ENCODE data around the gene CHIC2. TPM values are rescaled to one million over a fixed set of nuclear protein-coding genes. Genes with fewer than 3 reads are reported as not detected.

Gene CHIC2
- polyA plus RNA-seq, 4 donors = 12.5 to 26.2 (median 19.8) TPM

GRCh38 chr4:54096295-54096962 is 32.0 kb upstream of the CHIC2 start:
- peaks cover 8 to 100% (median 47%) of the 10 kb centered on the region in 3 donors for H3K27me3 ChIP-seq (ENCODE audit: control insufficient read depth in 3 of 3, insufficient read depth in 3 of 3, low read length in 3 of 3)
- H3K36me3 ChIP-seq (ENCODE audit: control insufficient read depth in 3 of 3, insufficient read depth in 2 of 3, low read depth in 1 of 3, low read length in 3 of 3) = no peaks in the 10 kb centered on the region
- DNase-seq (no peak), FAIRE-seq (no peak)
- no peaks in the 10 kb centered on the region for H3K9me3 ChIP-seq (ENCODE audit: control insufficient read depth in 2 of 2, insufficient read depth in 1 of 2, low read depth in 1 of 2, low read length in 1 of 2)
- WGBS, 3 donors = 17 to 31% (median 31%) methylated on average over 13 of the region's 13 CpGs
- H3K4me1 ChIP-seq (ENCODE audit: control insufficient read depth in 3 of 3, insufficient read depth in 2 of 3, low read depth in 1 of 3, low read length in 2 of 3) = peaks cover 2 to 33% (median 3%) of the 10 kb centered on the region in 3 donors
- no peak overlapping the region for H3K4me3 ChIP-seq (ENCODE audit: low read depth in 1 of 3, low read length in 3 of 3)
- no peak overlapping the region for H3K27ac ChIP-seq (ENCODE audit: low read depth in 1 of 3, low read length in 2 of 3)

GRCh38 chr4:54095110-54095825 is 30.9 kb upstream of the CHIC2 start:
- Histone ChIP-seq H3K27ac (ENCODE audit: low read depth in 1 of 3, low read length in 2 of 3) (no peak overlapping the region), H3K27me3 (ENCODE audit: control insufficient read depth in 3 of 3, insufficient read depth in 3 of 3, low read length in 3 of 3) (peaks cover under 1 to 97% (median 40%) of the 10 kb centered on the region in 3 donors), H3K9me3 (ENCODE audit: control insufficient read depth in 2 of 2, insufficient read depth in 1 of 2, low read depth in 1 of 2, low read length in 1 of 2) (no peaks in the 10 kb centered on the region), H3K36me3 (ENCODE audit: control insufficient read depth in 3 of 3, insufficient read depth in 2 of 3, low read depth in 1 of 3, low read length in 3 of 3) (no peaks in the 10 kb centered on the region), H3K4me1 (ENCODE audit: control insufficient read depth in 3 of 3, insufficient read depth in 2 of 3, low read depth in 1 of 3, low read length in 2 of 3) (peaks cover 2 to 36% (median 3%) of the 10 kb centered on the region in 3 donors), H3K4me3 (ENCODE audit: low read depth in 1 of 3, low read length in 3 of 3) (no peak overlapping the region)
- FAIRE-seq = no peak
- no peak for DNase-seq
- WGBS, 3 donors = 14 to 29% (median 21%) methylated on average over 19 of the region's 19 CpGs

DNA sequence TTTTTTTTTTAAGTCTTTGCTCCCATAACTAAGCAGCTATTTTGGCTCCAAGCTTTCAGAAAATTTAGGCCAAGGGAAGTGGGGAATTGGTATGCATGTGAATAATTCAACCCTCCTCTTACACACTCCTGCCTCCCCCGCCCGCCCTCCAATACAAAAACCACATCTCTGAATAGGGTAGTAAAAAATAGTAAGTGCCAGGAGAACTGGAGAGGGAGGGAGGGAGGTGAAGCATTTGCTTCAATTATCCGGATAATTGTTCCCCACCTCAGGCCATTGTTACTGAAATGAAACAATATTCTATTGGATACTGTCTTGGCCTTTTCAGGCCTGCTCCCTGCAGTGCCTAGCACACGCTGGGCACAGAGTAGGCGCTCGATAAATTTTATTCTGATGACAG is 30.0 kb upstream of the CHIC2 start:
- DNase-seq = no peak
- peaks cover 2 to 30% (median 3%) of the 10 kb centered on the region in 3 donors for H3K4me1 ChIP-seq (ENCODE audit: control insufficient read depth in 3 of 3, insufficient read depth in 2 of 3, low read depth in 1 of 3, low read length in 2 of 3)
- WGBS, 3 donors = 50 to 63% (median 55%) methylated on average over 6 of the region's 6 CpGs
- H3K4me3 ChIP-seq (ENCODE audit: low read depth in 1 of 3, low read length in 3 of 3) = no peak overlapping the region
- no peaks in the 10 kb centered on the region for H3K9me3 ChIP-seq (ENCODE audit: control insufficient read depth in 2 of 2, insufficient read depth in 1 of 2, low read depth in 1 of 2, low read length in 1 of 2)
- no peaks in the 10 kb centered on the region for H3K36me3 ChIP-seq (ENCODE audit: control insufficient read depth in 3 of 3, insufficient read depth in 2 of 3, low read depth in 1 of 3, low read length in 3 of 3)
- peaks cover 0 to 90% (median 36%) of the 10 kb centered on the region in 3 donors for H3K27me3 ChIP-seq (ENCODE audit: control insufficient read depth in 3 of 3, insufficient read depth in 3 of 3, low read length in 3 of 3)
- H3K27ac ChIP-seq (ENCODE audit: low read depth in 1 of 3, low read length in 2 of 3) = no peak overlapping the region
- FAIRE-seq = no peak

GRCh38 chr4:54093324-54094240 is 29.2 kb upstream of the CHIC2 start:
- H3K4me3 ChIP-seq (ENCODE audit: low read depth in 1 of 3, low read length in 3 of 3) = no peak overlapping the region

DNA sequence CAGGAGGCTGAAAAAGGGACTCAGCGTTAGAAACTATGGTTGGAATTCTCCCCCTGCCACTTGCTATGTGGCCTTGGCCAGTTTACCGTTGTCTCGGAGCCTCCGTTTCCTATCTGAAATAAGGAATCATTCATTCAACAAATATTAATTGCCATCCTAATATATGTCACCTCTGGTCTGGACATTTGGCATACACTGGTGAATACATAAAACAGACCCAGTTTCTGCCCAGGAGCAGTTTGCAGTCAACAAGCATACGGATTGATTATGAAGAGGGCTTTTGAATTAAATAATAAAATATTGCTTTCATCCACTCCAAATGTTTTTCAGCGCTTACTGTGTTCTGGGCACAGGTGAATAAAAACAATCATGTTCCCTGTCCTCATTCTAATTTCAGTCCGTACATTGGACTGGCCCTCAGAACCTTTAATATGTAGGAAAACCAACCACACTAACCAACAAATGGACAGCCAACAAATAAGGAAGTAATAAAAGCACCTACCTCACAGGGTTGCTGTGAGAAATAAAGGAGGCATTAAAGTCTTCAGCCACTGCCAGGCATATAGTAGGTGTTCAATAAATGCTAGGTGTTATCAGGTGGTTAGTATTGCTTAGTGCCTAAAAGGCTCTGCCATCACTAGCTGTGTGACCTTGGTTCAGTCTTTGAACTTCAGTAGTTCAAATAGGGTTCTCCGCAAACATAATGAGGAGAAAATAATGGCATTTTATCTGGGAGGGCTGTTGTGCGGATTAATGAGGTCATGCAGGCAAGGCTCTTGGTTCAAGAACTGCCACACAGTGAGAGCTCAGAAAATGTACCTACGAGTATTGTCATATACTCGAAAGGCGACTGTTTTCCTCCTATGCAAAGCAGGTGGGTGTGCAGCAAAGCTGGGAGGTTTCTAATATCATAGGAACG is 28.3 kb upstream of the CHIC2 start:
- DNase-seq = no peak
- Histone ChIP-seq H3K9me3 (ENCODE audit: control insufficient read depth in 2 of 2, insufficient read depth in 1 of 2, low read depth in 1 of 2, low read length in 1 of 2) (no peaks in the 10 kb centered on the region), H3K4me3 (ENCODE audit: low read depth in 1 of 3, low read length in 3 of 3) (peak overlapping the region in 2 of 3 donors; percentile 24 to 50), H3K4me1 (ENCODE audit: control insufficient read depth in 3 of 3, insufficient read depth in 2 of 3, low read depth in 1 of 3, low read length in 2 of 3) (peaks cover 2 to 26% (median 3%) of the 10 kb centered on the region in 3 donors), H3K27me3 (ENCODE audit: control insufficient read depth in 3 of 3, insufficient read depth in 3 of 3, low read length in 3 of 3) (peaks cover 0 to 75% (median 30%) of the 10 kb centered on the region in 3 donors), H3K27ac (ENCODE audit: low read depth in 1 of 3, low read length in 2 of 3) (no peak overlapping the region), H3K36me3 (ENCODE audit: control insufficient read depth in 3 of 3, insufficient read depth in 2 of 3, low read depth in 1 of 3, low read length in 3 of 3) (no peaks in the 10 kb centered on the region)
- 9 to 20% (median 18%) methylated on average over 13 of the region's 13 CpGs for WGBS, 3 donors
- FAIRE-seq = no peak

More at GRCh38 chr4:54093324-54094240, 29.2 kb upstream of the CHIC2 start:
- peak in 1 of 2 donors; percentile 22 for DNase-seq
- Histone ChIP-seq H3K27ac (ENCODE audit: low read depth in 1 of 3, low read length in 2 of 3) (no peak overlapping the region), H3K36me3 (ENCODE audit: control insufficient read depth in 3 of 3, insufficient read depth in 2 of 3, low read depth in 1 of 3, low read length in 3 of 3) (no peaks in the 10 kb centered on the region), H3K4me1 (ENCODE audit: control insufficient read depth in 3 of 3, insufficient read depth in 2 of 3, low read depth in 1 of 3, low read length in 2 of 3) (peaks cover 2 to 26% (median 3%) of the 10 kb centered on the region in 3 donors), H3K27me3 (ENCODE audit: control insufficient read depth in 3 of 3, insufficient read depth in 3 of 3, low read length in 3 of 3) (peaks cover 0 to 81% (median 32%) of the 10 kb centered on the region in 3 donors), H3K9me3 (ENCODE audit: control insufficient read depth in 2 of 2, insufficient read depth in 1 of 2, low read depth in 1 of 2, low read length in 1 of 2) (no peaks in the 10 kb centered on the region)
- no peak for FAIRE-seq
- WGBS, 3 donors = 8 to 22% (median 15%) methylated on average over 37 of the region's 37 CpGs

- Histone ChIP-seq H3K4me1 (ENCODE audit: control insufficient read depth in 3 of 3, insufficient read depth in 2 of 3, low read depth in 1 of 3, low read length in 2 of 3) (peaks cover 2 to 26% (median 3%) of the 10 kb centered on the region in 3 donors), H3K27me3 (ENCODE audit: control insufficient read depth in 3 of 3, insufficient read depth in 3 of 3, low read length in 3 of 3) (peaks cover 0 to 74% (median 30%) of the 10 kb centered on the region in 3 donors), H3K4me3 (ENCODE audit: low read depth in 1 of 3, low read length in 3 of 3) (peak overlapping the region; percentile 10 to 50 (median 24)), H3K27ac (ENCODE audit: low read depth in 1 of 3, low read length in 2 of 3) (no peak overlapping the region), H3K9me3 (ENCODE audit: control insufficient read depth in 2 of 2, insufficient read depth in 1 of 2, low read depth in 1 of 2, low read length in 1 of 2) (no peaks in the 10 kb centered on the region), H3K36me3 (ENCODE audit: control insufficient read depth in 3 of 3, insufficient read depth in 2 of 3, low read depth in 1 of 3, low read length in 3 of 3) (no peaks in the 10 kb centered on the region)
- FAIRE-seq = no peak
- peak; percentile 83 to 88 for DNase-seq
- 0 to 1% (median 1%) methylated on average over 48 of the region's 48 CpGs for WGBS, 3 donors
Observed at GRCh38 chr4:54091637-54092404, 27.4 kb upstream of the CHIC2 start.
